Measurements from ENCODE around the gene PRDM2.
A peak's percentile ranks its signal among the peaks of the same experiment; 100 is the strongest.

PRDM2 gene

GRCh38 chr1:13828454-13829151 is 128.6 kb downstream of the PRDM2 start:
- Histone ChIP-seq H3K9me2 (replicated peaks; ENCODE audit: insufficient read depth, low read length) (no peaks in the 10 kb centered on the region), H3K79me2 (ENCODE audit: low read length) (no peaks in the 10 kb centered on the region), H3K9me3 (replicated peaks; ENCODE audit: insufficient read depth, low read length) (no peaks in the 10 kb centered on the region), H3K27ac (ENCODE audit: low read length) (peak overlapping the region; percentile 26; the same call in 1 of the 2 replicates), H3K27me3 (replicated peaks; ENCODE audit: insufficient read depth, low read length) (no peaks in the 10 kb centered on the region), H4K20me1 (ENCODE audit: insufficient read depth, low read length) (no peaks in the 10 kb centered on the region), H2AFZ (ENCODE audit: low read length) (peak overlapping the region; percentile 89), H3K36me3 (replicated peaks; ENCODE audit: insufficient read depth, low read length) (no peaks in the 10 kb centered on the region), H3F3A (ENCODE audit: insufficient read depth, low read length) (no peaks in the 10 kb centered on the region), H3K9ac (ENCODE audit: low read length) (peak overlapping the region; percentile 69), H3K4me1 (ENCODE audit: low read length) (no peaks in the 10 kb centered on the region), H3K4me3 (ENCODE audit: low read length) (peak overlapping the region; percentile 62), H3K4me2 (ENCODE audit: low read depth, low read length) (peak overlapping the region; percentile 85)
- peak; percentile 81 for DNase-seq
- TF ChIP-seq CTCF (IDR thresholded peaks at IDR 0.05; ENCODE audit: low read length) (peak; percentile 85), EZH2phosphoT487 (IDR thresholded peaks at IDR 0.05; ENCODE audit: low read length) (no peak)

GRCh38 chr1:13829152-13829769 is 129.3 kb downstream of the PRDM2 start:
- no peak for DNase-seq
- H3F3A ChIP-seq (ENCODE audit: insufficient read depth, low read length) = no peaks in the 10 kb centered on the region
- H4K20me1 ChIP-seq (ENCODE audit: insufficient read depth, low read length) = no peaks in the 10 kb centered on the region
- H3K27ac ChIP-seq (ENCODE audit: low read length) = peak overlapping the region; percentile 26; the same call in 1 of the 2 replicates
- no peaks in the 10 kb centered on the region for H3K9me2 ChIP-seq (replicated peaks; ENCODE audit: insufficient read depth, low read length)
- H3K27me3 ChIP-seq (replicated peaks; ENCODE audit: insufficient read depth, low read length) = no peaks in the 10 kb centered on the region
- peak overlapping the region; percentile 62 for H3K4me3 ChIP-seq (ENCODE audit: low read length)
- no peaks in the 10 kb centered on the region for H3K9me3 ChIP-seq (replicated peaks; ENCODE audit: insufficient read depth, low read length)
- H3K9ac ChIP-seq (ENCODE audit: low read length) = peak overlapping the region; percentile 69
- H3K4me1 ChIP-seq (ENCODE audit: low read length) = no peaks in the 10 kb centered on the region
- TF ChIP-seq EZH2 (optimal IDR thresholded peaks at IDR 0.05; ENCODE audit: low read depth, low read length) (no peak), EZH2phosphoT487 (IDR thresholded peaks at IDR 0.05; ENCODE audit: low read length) (no peak), CTCF (IDR thresholded peaks at IDR 0.05; ENCODE audit: low read length) (no peak)
- no peaks in the 10 kb centered on the region for H3K36me3 ChIP-seq (replicated peaks; ENCODE audit: insufficient read depth, low read length)
- peak overlapping the region; percentile 85 for H3K4me2 ChIP-seq (ENCODE audit: low read depth, low read length)
- H3K79me2 ChIP-seq (ENCODE audit: low read length) = no peaks in the 10 kb centered on the region
- peak overlapping the region; percentile 89 for H2AFZ ChIP-seq (ENCODE audit: low read length)

- Histone ChIP-seq H3F3A (ENCODE audit: insufficient read depth, low read length) (no peaks in the 10 kb centered on the region), H3K79me2 (ENCODE audit: low read length) (no peaks in the 10 kb centered on the region), H3K4me3 (ENCODE audit: low read length) (no peak overlapping the region), H4K20me1 (ENCODE audit: insufficient read depth, low read length) (no peaks in the 10 kb centered on the region), H3K4me2 (ENCODE audit: low read depth, low read length) (no peak overlapping the region), H3K4me1 (ENCODE audit: low read length) (no peaks in the 10 kb centered on the region), H2AFZ (ENCODE audit: low read length) (no peak overlapping the region), H3K9me3 (replicated peaks; ENCODE audit: insufficient read depth, low read length) (no peaks in the 10 kb centered on the region), H3K9ac (ENCODE audit: low read length) (no peak overlapping the region), H3K9me2 (replicated peaks; ENCODE audit: insufficient read depth, low read length) (no peaks in the 10 kb centered on the region), H3K27me3 (replicated peaks; ENCODE audit: insufficient read depth, low read length) (no peaks in the 10 kb centered on the region), H3K27ac (ENCODE audit: low read length) (no peak overlapping the region), H3K36me3 (replicated peaks; ENCODE audit: insufficient read depth, low read length) (no peaks in the 10 kb centered on the region)
- no peak for DNase-seq
- TF ChIP-seq CTCF (IDR thresholded peaks at IDR 0.05; ENCODE audit: low read length) = no peak
- no peak for TF ChIP-seq EZH2phosphoT487 (IDR thresholded peaks at IDR 0.05; ENCODE audit: low read length)
- no peak for TF ChIP-seq EZH2 (optimal IDR thresholded peaks at IDR 0.05; ENCODE audit: low read depth, low read length)
Measured at GRCh38 chr1:13830170-13830569, 130.2 kb downstream of the PRDM2 start.
